Uterus (tissue), 4 donors: ENCODE data around the gene RAB39A. TPM values are rescaled to one million over a fixed set of nuclear protein-coding genes. Genes with fewer than 3 reads are reported as not detected.
A peak's percentile ranks its signal among the peaks of the same experiment; 100 is the strongest.
"Not testable (repeated sequence)": the region's sequence is repeated elsewhere in the genome, so short reads cannot be mapped to it uniquely, and the experiment has no call there.

Source experiments
- DNase-seq, 2 donors: peaks; one replicate each; pipeline ENCODE4 v3.0.0-alpha.2; 2019 to 2020
- H3K27ac ChIP-seq, 2 donors: fragments of 200-600 bp; sonication (generic); 1 replicate in 1 of 2; 2 replicates in 1 of 2; pipeline ENCODE4 v1.5.1; 2016 to 2018
- H3K27me3 ChIP-seq, 2 donors: fragments of 200-600 bp; sonication (generic); one replicate each; pipeline ENCODE4 v1.5.1; 2018 to 2019; ENCODE audit warnings: control low read depth in 1 of 2
- H3K36me3 ChIP-seq, 2 donors: fragments of 200-600 bp; sonication (generic); one replicate each; pipeline ENCODE4 v1.5.1; 2019; ENCODE audit warnings: control low read depth in 1 of 2
- H3K4me1 ChIP-seq, 2 donors: fragments of 200-600 bp; sonication (generic); one replicate each; pipeline ENCODE4 v1.5.1; 2018 to 2019; ENCODE audit warnings: control low read depth in 1 of 2
- H3K4me3 ChIP-seq, 2 donors: fragments of 200-600 bp; sonication (generic); 1 replicate in 1 of 2; 2 replicates in 1 of 2; pipeline ENCODE4 v1.5.1; 2018 to 2019; ENCODE audit warnings: mild to moderate bottlenecking in 1 of 2
- H3K9me3 ChIP-seq, 2 donors: fragments of 200-600 bp; sonication (generic); one replicate each; pipeline ENCODE4 v1.5.1; 2019; ENCODE audit warnings: control low read depth in 1 of 2
- CTCF ChIP-seq, 4 experiments: fragments of 200-600 bp in 2 of 4; fragments of 450-650 bp in 2 of 4; sonication (generic) in 2 of 4; IDR thresholded peaks; one replicate each; pipeline ENCODE4 v1.5.1; 2016 to 2019; ENCODE audit warnings: antibody characterized with exemption in 4 of 4, mild to moderate bottlenecking in 2 of 4, moderate library complexity in 1 of 4
- POLR2A ChIP-seq, 2 donors: fragments of 450-650 bp; IDR thresholded peaks; one replicate each; pipeline ENCODE4 v1.6.1; 2016; ENCODE audit warnings: antibody characterized with exemption in 2 of 2, mild to moderate bottlenecking in 1 of 2, moderate library complexity in 1 of 2
- intact Hi-C: fragments of 100-400 bp; cut with DNase I; formaldehyde crosslinking; loops from one replicate; pipeline ENCODE4 v1.15.1; 2023; ENCODE audit warnings: low total_unique reads
- total RNA-seq, 4 donors: library from RNA; depleted of rRNA in 3 of 4; stranded (reverse); fragments of >200 nt in 3 of 4; gene quantifications; one replicate each; pipeline versions ENCODE4 v1.1.0 to v1.2.4, GENCODE V29; 2014 to 2023
- donor health status: DM: yes; HTN: yes; CAD: no.

RAB39A gene
- 1 to 10 TPM in 1 of 4 donors, under 1 TPM in 2, not detected in 1; 0.26 to 3.9 (median 0.79) TPM for total RNA-seq

DNA sequence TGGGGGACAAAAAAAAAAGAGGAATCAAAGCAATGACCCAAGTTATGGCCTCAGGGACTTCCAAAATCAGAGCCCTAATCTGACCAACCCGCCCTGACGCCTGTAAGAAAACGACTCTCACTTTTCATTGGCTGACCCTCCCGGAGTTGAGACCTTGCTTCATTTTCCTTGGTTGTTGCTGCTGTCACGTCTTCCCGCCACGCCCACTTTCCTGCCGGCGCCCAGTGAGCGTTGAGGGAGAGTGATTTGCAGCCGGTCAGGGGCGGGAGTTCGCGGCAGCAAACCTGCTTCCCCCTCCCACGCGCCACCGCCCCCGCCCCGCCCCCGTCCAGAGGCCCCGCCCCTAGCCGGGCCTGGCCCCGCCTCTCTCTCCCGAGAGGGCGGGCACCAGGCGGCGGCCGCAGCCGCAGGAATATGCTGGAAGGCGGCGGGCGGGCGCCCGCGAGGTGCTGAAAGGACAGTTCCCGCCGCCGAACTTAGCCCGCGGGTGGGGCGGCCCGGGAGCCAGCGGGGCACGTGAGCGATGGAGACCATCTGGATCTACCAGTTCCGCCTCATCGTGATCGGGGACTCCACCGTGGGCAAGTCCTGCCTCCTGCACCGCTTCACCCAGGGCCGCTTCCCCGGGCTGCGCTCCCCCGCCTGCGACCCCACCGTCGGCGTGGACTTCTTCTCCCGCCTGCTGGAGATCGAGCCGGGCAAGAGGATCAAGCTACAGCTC, at the start of gene RAB39A:
RAB39A (plus strand) TSS at position 403 of the 721 bp plus-strand sequence; CDS start at position 524, 121 bp downstream.
- DNase-seq, result peak; percentile 20 to 28
- Histone ChIP-seq H3K36me3 (no peaks in the 10 kb centered on the region), H3K4me1 (peaks cover 0 to 8% of the 10 kb centered on the region in 2 donors), H3K27ac (no peak within 1 kb of the TSS), H3K4me3 (peak within 1 kb of the TSS; percentile 20 to 24), H3K27me3 (peaks cover 0 to 6% of the 10 kb centered on the region in 2 donors), H3K9me3 (no peaks in the 10 kb centered on the region)
- no peak for TF ChIP-seq CTCF (IDR thresholded peaks at IDR 0.05)
- no peak for TF ChIP-seq POLR2A (IDR thresholded peaks at IDR 0.05)
- intact Hi-C loops, result no loop called here

- H3K27me3 ChIP-seq, intact Hi-C loops, H3K4me1 ChIP-seq: not testable (repeated sequence)
Measured at GRCh38 chr11:107881471-107881870, 46.8 kb upstream of the RAB39A start.

GRCh38 chr11:107882095-107882820, 46.0 kb upstream of the RAB39A start:
- Histone ChIP-seq H3K36me3 (no peaks in the 10 kb centered on the region), H3K9me3 (no peaks in the 10 kb centered on the region), H3K4me1 (no peaks in the 10 kb centered on the region), H3K27me3 (no peaks in the 10 kb centered on the region), H3K4me3 (no peak overlapping the region), H3K27ac (no peak overlapping the region)
- TF ChIP-seq CTCF (IDR thresholded peaks at IDR 0.05) (no peak), POLR2A (IDR thresholded peaks at IDR 0.05) (no peak)
- intact Hi-C loops, result no loop called here
- no peak for DNase-seq

More at GRCh38 chr11:107881471-107881870, 46.8 kb upstream of the RAB39A start:
- H3K36me3 ChIP-seq, H3K27ac ChIP-seq, DNase-seq, H3K9me3 ChIP-seq, H3K4me3 ChIP-seq: not testable (repeated sequence)

DNA sequence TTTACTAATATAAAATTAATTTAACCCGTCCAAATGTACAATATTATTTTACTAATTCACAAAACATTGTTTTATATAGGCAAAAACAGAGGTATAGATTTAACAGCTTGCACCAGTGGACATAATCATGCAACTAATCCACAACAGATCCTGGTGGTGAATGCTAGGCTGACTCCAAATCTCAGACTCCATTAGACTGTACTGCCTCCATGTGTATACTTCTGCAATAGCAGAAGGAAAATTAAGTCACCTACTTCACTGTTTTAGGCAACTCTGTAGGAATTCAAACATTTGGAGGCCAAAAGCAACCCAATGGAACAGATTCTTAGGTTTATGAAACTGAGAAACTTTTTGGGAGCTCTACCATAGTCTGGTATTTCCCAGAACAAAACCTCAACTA, 30.0 kb upstream of the RAB39A start:
- DNase-seq, result no peak
- no peaks in the 10 kb centered on the region for H3K27me3 ChIP-seq
- intact Hi-C loops, result no loop called here
- H3K36me3 ChIP-seq, result no peaks in the 10 kb centered on the region
- H3K4me1 ChIP-seq, result no peaks in the 10 kb centered on the region
- no peak overlapping the region for H3K4me3 ChIP-seq
- H3K9me3 ChIP-seq, result no peaks in the 10 kb centered on the region
- no peak overlapping the region for H3K27ac ChIP-seq
- peak in 3 of 4 experiments; percentile 46 to 58 (median 52) for TF ChIP-seq CTCF (IDR thresholded peaks at IDR 0.05)
- TF ChIP-seq POLR2A (IDR thresholded peaks at IDR 0.05), result no peak

DNA sequence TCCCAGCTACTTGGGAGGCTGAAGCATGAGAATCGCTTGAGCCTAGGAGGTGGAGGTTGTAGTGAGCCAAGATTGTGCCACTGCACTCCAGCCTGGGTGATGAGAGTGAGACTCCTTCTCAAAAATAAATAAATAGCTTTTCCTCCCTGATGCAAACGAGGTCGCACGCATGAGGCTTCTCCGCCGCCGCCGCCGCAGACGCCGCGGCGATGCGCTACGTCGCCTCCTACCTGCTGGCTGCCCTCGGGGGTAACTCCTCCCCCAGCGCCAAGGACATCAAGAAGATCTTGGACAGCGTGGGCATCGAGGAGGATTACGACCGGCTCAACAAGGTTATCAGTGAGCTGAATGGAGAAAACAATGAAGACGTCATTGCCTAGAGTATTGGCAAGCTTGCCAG, 20.0 kb upstream of the RAB39A start:
- no peak overlapping the region for H3K4me3 ChIP-seq
- TF ChIP-seq CTCF (IDR thresholded peaks at IDR 0.05) (no peak), POLR2A (IDR thresholded peaks at IDR 0.05) (no peak)
- H3K36me3 ChIP-seq, result no peaks in the 10 kb centered on the region
- intact Hi-C loops, result no loop called here
- DNase-seq, result no peak
- H3K4me1 ChIP-seq, result no peaks in the 10 kb centered on the region
- H3K9me3 ChIP-seq, result no peaks in the 10 kb centered on the region
- H3K27me3 ChIP-seq, result no peaks in the 10 kb centered on the region
- no peak overlapping the region for H3K27ac ChIP-seq

- DNase-seq, H3K36me3 ChIP-seq, intact Hi-C loops: not testable (repeated sequence)
Measured at GRCh38 chr11:107912415-107912814, 15.8 kb upstream of the RAB39A start.

More at GRCh38 chr11:107912415-107912814, 15.8 kb upstream of the RAB39A start:
- not testable (repeated sequence) for H3K27ac ChIP-seq, H3K27me3 ChIP-seq, H3K4me1 ChIP-seq, H3K9me3 ChIP-seq, H3K4me3 ChIP-seq
